Vagina (tissue), 2 donors: ENCODE data around the gene DNAJC22. TPM values are rescaled to one million over a fixed set of nuclear protein-coding genes. Genes with fewer than 3 reads are reported as not detected.

Experiments
- DNase-seq, 2 donors: peaks; one replicate each; pipeline ENCODE4 v3.0.0-alpha.2; 2017; ENCODE audit errors: extremely low spot score in 2 of 2
- H3K27ac ChIP-seq: fragments of 200-600 bp; sonication (generic); one replicate; pipeline ENCODE4 v1.5.1; 2019
- H3K27me3 ChIP-seq: fragments of 200-600 bp; sonication (generic); one replicate; pipeline ENCODE4 v1.5.1; 2019
- H3K36me3 ChIP-seq, 2 donors: fragments of 200-600 bp; sonication (generic); one replicate each; pipeline ENCODE4 v1.5.1; 2017 to 2019
- H3K4me1 ChIP-seq: fragments of 200-600 bp; sonication (generic); one replicate; pipeline ENCODE4 v1.5.1; 2019
- H3K4me3 ChIP-seq, 2 donors: fragments of 200-600 bp; sonication (generic); 1 replicate in 1 of 2; 2 replicates in 1 of 2; pipeline ENCODE4 v1.5.1; 2016 to 2019
- H3K9me3 ChIP-seq: fragments of 200-600 bp; sonication (generic); one replicate; pipeline ENCODE4 v1.5.1; 2019
- POLR2A ChIP-seq, 2 donors: fragments of 450-650 bp; IDR thresholded peaks; one replicate each; pipeline ENCODE4 v1.6.1; 2017; ENCODE audit warnings: antibody characterized with exemption in 2 of 2, mild to moderate bottlenecking in 2 of 2, moderate library complexity in 2 of 2
- POLR2AphosphoS5 ChIP-seq, 2 donors: sonication (generic); formaldehyde crosslinking; IDR thresholded peaks; one replicate each; pipeline ENCODE4 v1.9.0; 2017; ENCODE audit warnings: antibody characterized with exemption in 2 of 2, mild to moderate bottlenecking in 2 of 2, low read depth in 1 of 2; ENCODE audit not compliant: insufficient read depth in 1 of 2
- intact Hi-C: fragments of 100-400 bp; cut with DNase I; formaldehyde crosslinking; loops from one replicate; pipeline ENCODE4 v1.15.1; 2023
- total RNA-seq: library from RNA; depleted of rRNA; stranded (reverse); fragments of >200 nt; gene quantifications from one replicate; pipeline ENCODE4 v1.2.3, GENCODE V29; 2016
- TF ChIP-seq, protein P1 (sequence below), 3 experiments: fragments of 450-650 bp in 2 of 3; fragments of 200-600 bp in 1 of 3; sonication (generic) in 1 of 3; IDR thresholded peaks; one replicate each; pipeline ENCODE4 v1.5.1; 2017 to 2019; ENCODE audit warnings: antibody characterized with exemption in 3 of 3, mild to moderate bottlenecking in 2 of 3, moderate library complexity in 2 of 3

The DNAJC22 gene
- total RNA-seq, 1 donor from 2014 or later, result 3.7 TPM

DNA sequence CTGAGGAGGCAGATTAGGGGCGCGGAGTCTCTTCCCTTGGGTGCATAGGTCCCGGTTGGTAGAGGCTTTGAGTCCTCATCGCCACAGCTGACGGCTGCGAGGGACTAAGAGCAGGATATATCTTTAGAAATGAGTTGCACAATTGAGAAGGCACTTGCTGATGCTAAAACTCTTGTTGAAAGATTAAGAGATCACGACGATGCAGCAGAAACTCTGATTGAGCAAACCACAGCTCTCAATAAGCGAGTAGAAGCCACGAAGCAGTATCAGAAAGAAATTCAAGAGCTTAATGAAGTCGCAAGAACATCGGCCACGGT lies 42.7 kb downstream of the DNAJC22 start:
- H3K4me1 ChIP-seq, result no peaks in the 10 kb centered on the region
- intact Hi-C loops, result no loop called here
- no peaks in the 10 kb centered on the region for H3K9me3 ChIP-seq
- no peak overlapping the region for H3K4me3 ChIP-seq
- DNase-seq, result no peak
- no peaks in the 10 kb centered on the region for H3K27me3 ChIP-seq
- TF ChIP-seq, protein P1, sequence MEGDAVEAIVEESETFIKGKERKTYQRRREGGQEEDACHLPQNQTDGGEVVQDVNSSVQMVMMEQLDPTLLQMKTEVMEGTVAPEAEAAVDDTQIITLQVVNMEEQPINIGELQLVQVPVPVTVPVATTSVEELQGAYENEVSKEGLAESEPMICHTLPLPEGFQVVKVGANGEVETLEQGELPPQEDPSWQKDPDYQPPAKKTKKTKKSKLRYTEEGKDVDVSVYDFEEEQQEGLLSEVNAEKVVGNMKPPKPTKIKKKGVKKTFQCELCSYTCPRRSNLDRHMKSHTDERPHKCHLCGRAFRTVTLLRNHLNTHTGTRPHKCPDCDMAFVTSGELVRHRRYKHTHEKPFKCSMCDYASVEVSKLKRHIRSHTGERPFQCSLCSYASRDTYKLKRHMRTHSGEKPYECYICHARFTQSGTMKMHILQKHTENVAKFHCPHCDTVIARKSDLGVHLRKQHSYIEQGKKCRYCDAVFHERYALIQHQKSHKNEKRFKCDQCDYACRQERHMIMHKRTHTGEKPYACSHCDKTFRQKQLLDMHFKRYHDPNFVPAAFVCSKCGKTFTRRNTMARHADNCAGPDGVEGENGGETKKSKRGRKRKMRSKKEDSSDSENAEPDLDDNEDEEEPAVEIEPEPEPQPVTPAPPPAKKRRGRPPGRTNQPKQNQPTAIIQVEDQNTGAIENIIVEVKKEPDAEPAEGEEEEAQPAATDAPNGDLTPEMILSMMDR (IDR thresholded peaks at IDR 0.05), result no peak
- TF ChIP-seq POLR2AphosphoS5 (IDR thresholded peaks at IDR 0.05; ENCODE audit: insufficient read depth in 1 of 2, low read depth in 1 of 2), result no peak
- no peak overlapping the region for H3K27ac ChIP-seq
- H3K36me3 ChIP-seq, result no peaks in the 10 kb centered on the region

DNA sequence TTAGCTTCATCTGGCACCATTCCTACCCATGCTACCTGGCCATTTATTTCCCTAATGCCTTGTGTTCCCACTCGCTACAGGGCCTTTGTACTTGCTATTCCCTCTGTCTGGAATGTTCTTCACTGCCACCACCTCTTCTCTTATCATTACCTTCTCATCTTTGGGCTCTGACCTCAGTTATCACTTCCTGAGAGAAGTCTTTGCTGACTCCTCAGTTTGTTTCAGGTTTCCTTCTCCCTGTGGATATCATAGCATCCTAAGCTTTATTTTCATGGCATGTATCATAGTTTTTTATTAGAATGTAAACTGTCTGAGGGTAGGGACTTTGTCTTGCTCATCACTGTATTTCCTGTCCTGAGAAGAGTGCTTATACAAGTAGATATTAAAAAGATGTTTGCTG lies 50.3 kb downstream of the DNAJC22 start:
- H3K27ac ChIP-seq, result no peak overlapping the region
- no peaks in the 10 kb centered on the region for H3K9me3 ChIP-seq
- no peaks in the 10 kb centered on the region for H3K36me3 ChIP-seq
- no peak overlapping the region for H3K4me3 ChIP-seq
- TF ChIP-seq POLR2AphosphoS5 (IDR thresholded peaks at IDR 0.05; ENCODE audit: insufficient read depth in 1 of 2, low read depth in 1 of 2) (no peak), POLR2A (IDR thresholded peaks at IDR 0.05) (no peak)
- TF ChIP-seq, protein P1 (IDR thresholded peaks at IDR 0.05), result no peak
- no peak for DNase-seq
- intact Hi-C loops, result no loop called here
- H3K27me3 ChIP-seq, result no peaks in the 10 kb centered on the region
- no peaks in the 10 kb centered on the region for H3K4me1 ChIP-seq

- TF ChIP-seq POLR2AphosphoS5 (IDR thresholded peaks at IDR 0.05; ENCODE audit: insufficient read depth in 1 of 2, low read depth in 1 of 2) (no peak), POLR2A (IDR thresholded peaks at IDR 0.05) (no peak)
- TF ChIP-seq, protein P1 (IDR thresholded peaks at IDR 0.05), result no peak
- no peaks in the 10 kb centered on the region for H3K36me3 ChIP-seq
- no peaks in the 10 kb centered on the region for H3K9me3 ChIP-seq
- no peak overlapping the region for H3K27ac ChIP-seq
- H3K4me1 ChIP-seq, result peaks cover 12% of the 10 kb centered on the region
- no peak overlapping the region for H3K4me3 ChIP-seq
- intact Hi-C loops, result no loop called here
- no peaks in the 10 kb centered on the region for H3K27me3 ChIP-seq
- DNase-seq, result no peak
Observed at GRCh38 chr12:49400304-49400703, 53.6 kb downstream of the DNAJC22 start.

Other genes with a start within 250 kb of the DNAJC22 start
- gene LMBR1L, start 236.0 kb upstream of the DNAJC22 start, total RNA-seq, result 53.3 TPM
- gene TUBA1B, start 215.5 kb upstream of the DNAJC22 start, total RNA-seq, result 638 TPM
- gene TUBA1A, start 157.8 kb upstream of the DNAJC22 start, total RNA-seq, result 236 TPM
- gene TUBA1C, start 81.8 kb upstream of the DNAJC22 start, total RNA-seq, result 218 TPM
- 17.2 TPM for gene PRPH, start 51.7 kb upstream of the DNAJC22 start, total RNA-seq
- gene TROAP, start 23.6 kb upstream of the DNAJC22 start, total RNA-seq, result 4.9 TPM
- gene C1QL4, start 9.7 kb upstream of the DNAJC22 start, total RNA-seq, result 2.0 TPM
- 28.0 TPM for gene SPATS2, start 20.6 kb downstream of the DNAJC22 start, total RNA-seq
- not detected for gene KCNH3, start 192.1 kb downstream of the DNAJC22 start, total RNA-seq
- gene MCRS1, start 221.3 kb downstream of the DNAJC22 start, total RNA-seq, result 40.8 TPM